ENCODE data around the gene ANXA2R.
"Not testable (repeated sequence)": the region's sequence is repeated elsewhere in the genome, so short reads cannot be mapped to it uniquely, and the experiment has no call there.

DNA sequence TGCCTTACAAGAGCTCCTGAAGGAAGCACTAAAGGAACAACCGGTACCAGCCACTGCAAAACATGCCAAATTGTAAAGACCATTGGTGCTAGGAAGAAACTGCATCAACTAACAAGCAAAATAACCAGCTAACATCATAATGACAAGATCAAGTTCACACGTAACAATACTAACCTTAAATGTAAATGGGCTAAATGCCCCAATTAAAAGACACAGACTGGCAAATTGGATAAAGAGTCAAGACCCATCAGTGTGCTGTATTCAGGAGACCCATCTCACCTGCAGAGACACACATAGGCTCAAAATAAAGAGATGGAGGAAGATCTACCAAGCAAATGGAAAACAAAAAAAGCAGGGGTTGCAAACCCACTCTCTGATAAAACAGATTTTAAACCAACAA lies 15.0 kb upstream of the ANXA2R start:
- not testable (repeated sequence) for TF ChIP-seq ZNF404 (tag by site-specific recombination; IDR thresholded peaks at IDR 0.05); ZNF266 (tag by site-specific recombination; IDR thresholded peaks at IDR 0.05; ENCODE audit: low read depth); ZNF324 (tag by site-specific recombination; IDR thresholded peaks at IDR 0.05); ZNF510 (tag by site-specific recombination; IDR thresholded peaks at IDR 0.05; ENCODE audit: insufficient replicate concordance); TRIM28 (IDR thresholded peaks at IDR 0.05; ENCODE audit: borderline replicate concordance, low read length); MZF1 (tag by site-specific recombination; IDR thresholded peaks at IDR 0.05; ENCODE audit: borderline replicate concordance); ZNF660 (tag by site-specific recombination; IDR thresholded peaks at IDR 0.05); ZNF24 (tag by site-specific recombination; IDR thresholded peaks at IDR 0.05); WT1 (tag by site-specific recombination; IDR thresholded peaks at IDR 0.05)
- TF ChIP-seq, protein P1, sequence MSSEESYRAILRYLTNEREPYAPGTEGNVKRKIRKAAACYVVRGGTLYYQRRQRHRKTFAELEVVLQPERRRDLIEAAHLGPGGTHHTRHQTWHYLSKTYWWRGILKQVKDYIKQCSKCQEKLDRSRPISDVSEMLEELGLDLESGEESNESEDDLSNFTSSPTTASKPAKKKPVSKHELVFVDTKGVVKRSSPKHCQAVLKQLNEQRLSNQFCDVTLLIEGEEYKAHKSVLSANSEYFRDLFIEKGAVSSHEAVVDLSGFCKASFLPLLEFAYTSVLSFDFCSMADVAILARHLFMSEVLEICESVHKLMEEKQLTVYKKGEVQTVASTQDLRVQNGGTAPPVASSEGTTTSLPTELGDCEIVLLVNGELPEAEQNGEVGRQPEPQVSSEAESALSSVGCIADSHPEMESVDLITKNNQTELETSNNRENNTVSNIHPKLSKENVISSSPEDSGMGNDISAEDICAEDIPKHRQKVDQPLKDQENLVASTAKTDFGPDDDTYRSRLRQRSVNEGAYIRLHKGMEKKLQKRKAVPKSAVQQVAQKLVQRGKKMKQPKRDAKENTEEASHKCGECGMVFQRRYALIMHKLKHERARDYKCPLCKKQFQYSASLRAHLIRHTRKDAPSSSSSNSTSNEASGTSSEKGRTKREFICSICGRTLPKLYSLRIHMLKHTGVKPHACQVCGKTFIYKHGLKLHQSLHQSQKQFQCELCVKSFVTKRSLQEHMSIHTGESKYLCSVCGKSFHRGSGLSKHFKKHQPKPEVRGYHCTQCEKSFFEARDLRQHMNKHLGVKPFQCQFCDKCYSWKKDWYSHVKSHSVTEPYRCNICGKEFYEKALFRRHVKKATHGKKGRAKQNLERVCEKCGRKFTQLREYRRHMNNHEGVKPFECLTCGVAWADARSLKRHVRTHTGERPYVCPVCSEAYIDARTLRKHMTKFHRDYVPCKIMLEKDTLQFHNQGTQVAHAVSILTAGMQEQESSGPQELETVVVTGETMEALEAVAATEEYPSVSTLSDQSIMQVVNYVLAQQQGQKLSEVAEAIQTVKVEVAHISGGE (tag by site-specific recombination; conservative IDR thresholded peaks at IDR 0.05; ENCODE audit: low read depth) = not testable (repeated sequence)
- TF ChIP-seq, protein P2, sequence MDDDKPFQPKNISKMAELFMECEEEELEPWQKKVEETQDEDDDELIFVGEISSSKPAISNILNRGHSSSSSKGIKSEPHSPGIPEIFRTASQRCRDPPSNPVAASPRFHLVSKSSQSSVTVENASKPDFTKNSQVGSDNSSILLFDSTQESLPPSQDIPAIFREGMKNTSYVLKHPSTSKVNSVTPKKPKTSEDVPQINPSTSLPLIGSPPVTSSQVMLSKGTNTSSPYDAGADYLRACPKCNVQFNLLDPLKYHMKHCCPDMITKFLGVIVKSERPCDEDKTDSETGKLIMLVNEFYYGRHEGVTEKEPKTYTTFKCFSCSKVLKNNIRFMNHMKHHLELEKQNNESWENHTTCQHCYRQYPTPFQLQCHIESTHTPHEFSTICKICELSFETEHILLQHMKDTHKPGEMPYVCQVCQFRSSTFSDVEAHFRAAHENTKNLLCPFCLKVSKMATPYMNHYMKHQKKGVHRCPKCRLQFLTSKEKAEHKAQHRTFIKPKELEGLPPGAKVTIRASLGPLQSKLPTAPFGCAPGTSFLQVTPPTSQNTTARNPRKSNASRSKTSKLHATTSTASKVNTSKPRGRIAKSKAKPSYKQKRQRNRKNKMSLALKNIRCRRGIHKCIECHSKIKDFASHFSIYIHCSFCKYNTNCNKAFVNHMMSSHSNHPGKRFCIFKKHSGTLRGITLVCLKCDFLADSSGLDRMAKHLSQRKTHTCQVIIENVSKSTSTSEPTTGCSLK (tag by site-specific recombination; IDR thresholded peaks at IDR 0.05) = not testable (repeated sequence)
- TF ChIP-seq, protein P3, sequence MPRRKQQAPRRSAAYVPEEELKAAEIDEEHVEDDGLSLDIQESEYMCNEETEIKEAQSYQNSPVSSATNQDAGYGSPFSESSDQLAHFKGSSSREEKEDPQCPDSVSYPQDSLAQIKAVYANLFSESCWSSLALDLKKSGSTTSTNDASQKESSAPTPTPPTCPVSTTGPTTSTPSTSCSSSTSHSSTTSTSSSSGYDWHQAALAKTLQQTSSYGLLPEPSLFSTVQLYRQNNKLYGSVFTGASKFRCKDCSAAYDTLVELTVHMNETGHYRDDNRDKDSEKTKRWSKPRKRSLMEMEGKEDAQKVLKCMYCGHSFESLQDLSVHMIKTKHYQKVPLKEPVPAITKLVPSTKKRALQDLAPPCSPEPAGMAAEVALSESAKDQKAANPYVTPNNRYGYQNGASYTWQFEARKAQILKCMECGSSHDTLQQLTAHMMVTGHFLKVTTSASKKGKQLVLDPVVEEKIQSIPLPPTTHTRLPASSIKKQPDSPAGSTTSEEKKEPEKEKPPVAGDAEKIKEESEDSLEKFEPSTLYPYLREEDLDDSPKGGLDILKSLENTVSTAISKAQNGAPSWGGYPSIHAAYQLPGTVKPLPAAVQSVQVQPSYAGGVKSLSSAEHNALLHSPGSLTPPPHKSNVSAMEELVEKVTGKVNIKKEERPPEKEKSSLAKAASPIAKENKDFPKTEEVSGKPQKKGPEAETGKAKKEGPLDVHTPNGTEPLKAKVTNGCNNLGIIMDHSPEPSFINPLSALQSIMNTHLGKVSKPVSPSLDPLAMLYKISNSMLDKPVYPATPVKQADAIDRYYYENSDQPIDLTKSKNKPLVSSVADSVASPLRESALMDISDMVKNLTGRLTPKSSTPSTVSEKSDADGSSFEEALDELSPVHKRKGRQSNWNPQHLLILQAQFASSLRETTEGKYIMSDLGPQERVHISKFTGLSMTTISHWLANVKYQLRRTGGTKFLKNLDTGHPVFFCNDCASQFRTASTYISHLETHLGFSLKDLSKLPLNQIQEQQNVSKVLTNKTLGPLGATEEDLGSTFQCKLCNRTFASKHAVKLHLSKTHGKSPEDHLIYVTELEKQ (tag by site-specific recombination; IDR thresholded peaks at IDR 0.05; ENCODE audit: borderline replicate concordance) = not testable (repeated sequence)
- TF ChIP-seq, protein P4, sequence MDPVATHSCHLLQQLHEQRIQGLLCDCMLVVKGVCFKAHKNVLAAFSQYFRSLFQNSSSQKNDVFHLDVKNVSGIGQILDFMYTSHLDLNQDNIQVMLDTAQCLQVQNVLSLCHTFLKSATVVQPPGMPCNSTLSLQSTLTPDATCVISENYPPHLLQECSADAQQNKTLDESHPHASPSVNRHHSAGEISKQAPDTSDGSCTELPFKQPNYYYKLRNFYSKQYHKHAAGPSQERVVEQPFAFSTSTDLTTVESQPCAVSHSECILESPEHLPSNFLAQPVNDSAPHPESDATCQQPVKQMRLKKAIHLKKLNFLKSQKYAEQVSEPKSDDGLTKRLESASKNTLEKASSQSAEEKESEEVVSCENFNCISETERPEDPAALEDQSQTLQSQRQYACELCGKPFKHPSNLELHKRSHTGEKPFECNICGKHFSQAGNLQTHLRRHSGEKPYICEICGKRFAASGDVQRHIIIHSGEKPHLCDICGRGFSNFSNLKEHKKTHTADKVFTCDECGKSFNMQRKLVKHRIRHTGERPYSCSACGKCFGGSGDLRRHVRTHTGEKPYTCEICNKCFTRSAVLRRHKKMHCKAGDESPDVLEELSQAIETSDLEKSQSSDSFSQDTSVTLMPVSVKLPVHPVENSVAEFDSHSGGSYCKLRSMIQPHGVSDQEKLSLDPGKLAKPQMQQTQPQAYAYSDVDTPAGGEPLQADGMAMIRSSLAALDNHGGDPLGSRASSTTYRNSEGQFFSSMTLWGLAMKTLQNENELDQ (tag by site-specific recombination; IDR thresholded peaks at IDR 0.05; ENCODE audit: low read depth) = not testable (repeated sequence)
- TF ChIP-seq, protein P5, sequence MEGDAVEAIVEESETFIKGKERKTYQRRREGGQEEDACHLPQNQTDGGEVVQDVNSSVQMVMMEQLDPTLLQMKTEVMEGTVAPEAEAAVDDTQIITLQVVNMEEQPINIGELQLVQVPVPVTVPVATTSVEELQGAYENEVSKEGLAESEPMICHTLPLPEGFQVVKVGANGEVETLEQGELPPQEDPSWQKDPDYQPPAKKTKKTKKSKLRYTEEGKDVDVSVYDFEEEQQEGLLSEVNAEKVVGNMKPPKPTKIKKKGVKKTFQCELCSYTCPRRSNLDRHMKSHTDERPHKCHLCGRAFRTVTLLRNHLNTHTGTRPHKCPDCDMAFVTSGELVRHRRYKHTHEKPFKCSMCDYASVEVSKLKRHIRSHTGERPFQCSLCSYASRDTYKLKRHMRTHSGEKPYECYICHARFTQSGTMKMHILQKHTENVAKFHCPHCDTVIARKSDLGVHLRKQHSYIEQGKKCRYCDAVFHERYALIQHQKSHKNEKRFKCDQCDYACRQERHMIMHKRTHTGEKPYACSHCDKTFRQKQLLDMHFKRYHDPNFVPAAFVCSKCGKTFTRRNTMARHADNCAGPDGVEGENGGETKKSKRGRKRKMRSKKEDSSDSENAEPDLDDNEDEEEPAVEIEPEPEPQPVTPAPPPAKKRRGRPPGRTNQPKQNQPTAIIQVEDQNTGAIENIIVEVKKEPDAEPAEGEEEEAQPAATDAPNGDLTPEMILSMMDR (tag by site-specific recombination; IDR thresholded peaks at IDR 0.05) = not testable (repeated sequence)

All from HEK293 (cell line).